H9 (cell line): ENCODE measurements around the gene RNF114. TPM values are rescaled to one million over a fixed set of nuclear protein-coding genes. Genes with fewer than 3 reads are reported as not detected.

Experiments used
- DNase-seq: peaks from one replicate; pipeline ENCODE4 v3.0.0-alpha.2; 2017
- H2AFZ ChIP-seq: one replicate; pipeline ENCODE4 v1.6.1; 2013; ENCODE audit warnings: mild to moderate bottlenecking, low read length, control low read depth, moderate library complexity
- H2AK5ac ChIP-seq: 2 replicates; pipeline ENCODE4 v1.6.1; 2013; ENCODE audit warnings: low read length, control low read depth, mixed read lengths; ENCODE audit not compliant: insufficient read length
- H2BK120ac ChIP-seq: one replicate; pipeline ENCODE4 v1.6.1; 2013; ENCODE audit warnings: low read depth, mild to moderate bottlenecking, low read length, control low read depth, inconsistent platforms; ENCODE audit not compliant: poor library complexity, severe bottlenecking
- H2BK12ac ChIP-seq: 2 replicates; pipeline ENCODE4 v1.6.1; 2013; ENCODE audit warnings: low read length, control low read depth, mixed read lengths, low read depth; ENCODE audit not compliant: insufficient read length
- H2BK15ac ChIP-seq: 2 replicates; pipeline ENCODE4 v1.6.1; 2013; ENCODE audit warnings: low read depth, low read length, control low read depth
- H2BK20ac ChIP-seq: one replicate; pipeline ENCODE4 v1.6.1; 2013; ENCODE audit warnings: low read depth, mild to moderate bottlenecking, low read length, control low read depth, inconsistent platforms; ENCODE audit not compliant: poor library complexity, severe bottlenecking
- H2BK5ac ChIP-seq: 2 replicates; pipeline ENCODE4 v1.6.1; 2013; ENCODE audit warnings: low read length, control low read depth, mixed read lengths; ENCODE audit not compliant: insufficient read length
- H3K14ac ChIP-seq: 2 replicates; pipeline ENCODE4 v1.6.1; 2013; ENCODE audit warnings: low read length, control low read depth; ENCODE audit not compliant: insufficient read depth
- H3K18ac ChIP-seq: 2 replicates; pipeline ENCODE4 v1.6.1; 2013; ENCODE audit warnings: low read depth, mild to moderate bottlenecking, mixed read lengths, low read length, control low read depth; ENCODE audit not compliant: insufficient read length
- H3K23ac ChIP-seq: 2 replicates; pipeline ENCODE4 v1.6.1; 2013; ENCODE audit warnings: low read length, control low read depth, mixed read lengths, low read depth; ENCODE audit not compliant: insufficient read length
- H3K23me2 ChIP-seq: 2 replicates; pipeline ENCODE4 v1.6.1; 2013; ENCODE audit warnings: low read depth, mild to moderate bottlenecking, mixed read lengths, low read length, control low read depth; ENCODE audit not compliant: insufficient read length, poor library complexity, severe bottlenecking
- H3K27ac ChIP-seq: 2 replicates; pipeline ENCODE4 v1.5.1; 2013; ENCODE audit warnings: low read length, control low read depth, mixed read lengths, low read depth; ENCODE audit not compliant: insufficient read length
- H3K27me3 ChIP-seq: 2 replicates; pipeline ENCODE4 v1.6.1; 2013; ENCODE audit warnings: low read length, control low read depth, inconsistent platforms; ENCODE audit not compliant: insufficient read depth
- H3K4ac ChIP-seq: 2 replicates; pipeline ENCODE4 v1.6.1; 2013; ENCODE audit warnings: low read depth, mild to moderate bottlenecking, control low read depth, inconsistent platforms, low read length, moderate library complexity
- H3K4me1 ChIP-seq: 2 replicates; pipeline ENCODE4 v1.6.1; 2013; ENCODE audit warnings: low read length, control low read depth, inconsistent platforms; ENCODE audit not compliant: insufficient read depth
- H3K4me2 ChIP-seq: 2 replicates; pipeline ENCODE4 v1.6.1; 2013; ENCODE audit warnings: low read length, control low read depth, mixed read lengths; ENCODE audit not compliant: insufficient read length, insufficient read depth
- H3K56ac ChIP-seq: 2 replicates; pipeline ENCODE4 v1.6.1; 2013; ENCODE audit warnings: low read depth, mild to moderate bottlenecking, mixed read lengths, low read length, control low read depth; ENCODE audit not compliant: insufficient read length
- H3K79me1 ChIP-seq: 2 replicates; pipeline ENCODE4 v1.6.1; 2013; ENCODE audit warnings: low read depth, mild to moderate bottlenecking, moderate library complexity, low read length, control low read depth, inconsistent platforms; ENCODE audit not compliant: insufficient read depth, poor library complexity, severe bottlenecking
- H3K79me2 ChIP-seq: 2 replicates; pipeline ENCODE4 v1.6.1; 2013; ENCODE audit warnings: low read length, control low read depth, inconsistent platforms; ENCODE audit not compliant: insufficient read depth
- H3K9ac ChIP-seq: 2 replicates; pipeline ENCODE4 v1.6.1; 2013; ENCODE audit warnings: low read length, control low read depth, mixed read lengths; ENCODE audit not compliant: insufficient read length; ENCODE audit errors: extremely low read depth
- H3K9me3 ChIP-seq: one replicate; pipeline ENCODE4 v1.6.1; 2013; ENCODE audit warnings: low read depth, low read length, inconsistent platforms; ENCODE audit not compliant: control insufficient read depth
- H3T11ph ChIP-seq: one replicate; pipeline ENCODE4 v1.6.1; 2013; ENCODE audit warnings: mild to moderate bottlenecking, low read length, control low read depth, inconsistent platforms
- H4K20me1 ChIP-seq: one replicate; pipeline ENCODE4 v1.6.1; 2013; ENCODE audit not compliant: control insufficient read depth, insufficient read length, insufficient read depth
- H4K5ac ChIP-seq: 2 replicates; pipeline ENCODE4 v1.6.1; 2013; ENCODE audit warnings: low read depth, mild to moderate bottlenecking, mixed read lengths, low read length, control low read depth; ENCODE audit not compliant: insufficient read length
- H4K8ac ChIP-seq: replicated peaks from 2 replicates; pipeline ENCODE4 v1.6.1; 2013; ENCODE audit warnings: low read length, control low read depth, mixed read lengths, low read depth; ENCODE audit not compliant: insufficient read length
- H4K91ac ChIP-seq: 2 replicates; pipeline ENCODE4 v1.6.1; 2013; ENCODE audit warnings: low read depth, mild to moderate bottlenecking, moderate library complexity, mixed read lengths, low read length, control low read depth; ENCODE audit not compliant: insufficient read length
- H3K27ac Mint-ChIP-seq, 3 experiments: 2 replicates in 2 of 3; 3 replicates in 1 of 3; pipeline ENCODE4 v1.8.0; 2020 to 2021; ENCODE audit warnings: mixed read lengths in 3 of 3, mild to moderate bottlenecking in 1 of 3, moderate library complexity in 1 of 3
- H3K27me3 Mint-ChIP-seq: 2 replicates; pipeline ENCODE4 v1.8.0; 2021; ENCODE audit warnings: low read depth, mild to moderate bottlenecking, moderate library complexity, mixed read lengths
- H3K36me3 Mint-ChIP-seq, 3 experiments: 2 replicates in 2 of 3; 3 replicates in 1 of 3; pipeline ENCODE4 v1.8.0; 2020 to 2021; ENCODE audit warnings: low read depth in 3 of 3, mixed read lengths in 3 of 3; ENCODE audit not compliant: insufficient read depth in 1 of 3
- H3K4me1 Mint-ChIP-seq, 2 experiments: 2 replicates each; pipeline ENCODE4 v1.8.0; 2020; ENCODE audit warnings: mixed read lengths in 2 of 2
- H3K4me3 Mint-ChIP-seq, 2 experiments: 2 replicates in 1 of 2; 3 replicates in 1 of 2; pipeline ENCODE4 v1.8.0; 2020 to 2021; ENCODE audit warnings: mild to moderate bottlenecking in 2 of 2, mixed read lengths in 2 of 2, moderate library complexity in 1 of 2
- H3K9me3 Mint-ChIP-seq, 2 experiments: 2 replicates in 1 of 2; 3 replicates in 1 of 2; pipeline ENCODE4 v1.8.0; 2020; ENCODE audit warnings: mild to moderate bottlenecking in 2 of 2, mixed read lengths in 2 of 2, moderate library complexity in 1 of 2
- CTCF ChIP-seq: fragments of 200-600 bp; sonication (generic); conservative IDR thresholded peaks from 3 replicates; pipeline ENCODE4 v1.8.0; 2021; ENCODE audit warnings: antibody characterized with exemption, mild to moderate bottlenecking
- WGBS: extraction: QIAGEN DNeasy Blood & Tissue Kit; methylation state at CpG from one replicate; pipeline ENCODE4 v1.1.7; 2013; ENCODE audit warnings: missing lambda C conversion rate, low lambda C conversion rate, mixed read lengths; ENCODE audit not compliant: insufficient read length; ENCODE audit errors: extremely low coverage; 5-methylcytosine and 5-hydroxymethylcytosine counted together
- total RNA-seq: library from RNA; stranded (reverse); gene quantifications from 2 replicates; pipeline ENCODE4 v1.2.1, GENCODE V29; 2021

The RNF114 gene
- total RNA-seq, 1 experiment from 2014 or later = 75.5 TPM

DNA sequence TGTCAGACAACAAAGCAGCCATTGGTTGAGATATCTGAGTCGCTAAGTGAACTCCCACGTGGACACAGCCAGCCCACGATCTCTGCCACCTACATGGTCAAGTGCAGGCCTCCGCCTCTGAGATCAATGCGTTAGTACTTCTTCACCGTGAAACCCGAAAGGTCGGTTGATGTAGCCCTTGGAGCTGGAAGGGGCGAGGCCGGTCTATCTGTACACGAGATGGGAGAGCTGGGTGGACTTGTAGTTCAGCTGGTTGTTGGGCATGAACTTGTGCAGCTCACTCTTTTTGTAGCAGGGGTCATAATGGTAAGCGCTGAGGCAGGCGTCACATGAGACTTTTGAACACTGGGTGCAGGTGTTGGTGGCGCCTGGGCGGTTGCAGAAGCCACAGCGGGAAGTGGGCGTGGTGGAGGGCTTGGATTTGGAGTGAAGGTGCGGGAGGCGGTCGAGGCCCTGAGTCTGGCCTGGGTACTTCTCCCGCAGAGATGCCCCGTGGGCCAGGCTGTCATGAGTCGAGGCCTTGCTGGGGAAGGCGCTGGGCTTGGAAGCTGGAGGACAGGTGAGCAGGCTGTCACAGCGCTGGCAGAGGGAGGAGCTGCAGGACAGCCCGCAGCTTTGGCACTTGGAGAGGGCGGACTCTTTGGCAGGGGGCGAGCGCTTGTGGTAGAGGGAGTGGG, 30.6 kb upstream of the RNF114 start:
- no peaks in the 10 kb centered on the region for H3K79me2 ChIP-seq
- H3K9me3 Mint-ChIP-seq = no peaks in the 10 kb centered on the region
- no peak overlapping the region for H3K4me3 Mint-ChIP-seq
- no peak overlapping the region for H3K9ac ChIP-seq
- no peak overlapping the region for H2BK20ac ChIP-seq
- H3K23ac ChIP-seq = no peak overlapping the region
- no peak overlapping the region for H3K56ac ChIP-seq
- WGBS = no CpG with 5 or more reads among the region's 29 CpGs
- no peaks in the 10 kb centered on the region for H3K9me3 ChIP-seq
- H3K4ac ChIP-seq = no peak overlapping the region
- H3K27ac ChIP-seq = no peak overlapping the region
- DNase-seq = no peak
- no peaks in the 10 kb centered on the region for H3K79me1 ChIP-seq
- H3K27ac Mint-ChIP-seq = peak overlapping the region in 1 of 3 experiments; percentile 16; a peak in 2 of 7 replicates
- H2AFZ ChIP-seq = no peak overlapping the region
- H4K91ac ChIP-seq = no peak overlapping the region
- no peaks in the 10 kb centered on the region for H3K23me2 ChIP-seq
- TF ChIP-seq CTCF = no peak
- no peak overlapping the region for H4K8ac ChIP-seq
- H4K5ac ChIP-seq = no peak overlapping the region
- H3T11ph ChIP-seq = no peak overlapping the region
- H3K36me3 Mint-ChIP-seq = peaks cover 12 to 40% (median 29%) of the 10 kb centered on the region in 3 experiments
- no peak overlapping the region for H2BK12ac ChIP-seq
- H3K4me1 ChIP-seq = no peaks in the 10 kb centered on the region
- H2BK15ac ChIP-seq = no peak overlapping the region
- H3K14ac ChIP-seq = no peak overlapping the region
- H3K18ac ChIP-seq = no peak overlapping the region
- no peak overlapping the region for H2BK5ac ChIP-seq
- no peaks in the 10 kb centered on the region for H3K27me3 ChIP-seq
- no peaks in the 10 kb centered on the region for H3K4me1 Mint-ChIP-seq
- H2AK5ac ChIP-seq = no peak overlapping the region
- no peaks in the 10 kb centered on the region for H3K27me3 Mint-ChIP-seq
- H4K20me1 ChIP-seq = no peaks in the 10 kb centered on the region
- no peak overlapping the region for H3K4me2 ChIP-seq
- no peak overlapping the region for H2BK120ac ChIP-seq
